Forelimb muscle (tissue), 1 donor: ENCODE results near the gene ALB. TPM values are rescaled to one million over a fixed set of nuclear protein-coding genes. Genes with fewer than 3 reads are reported as not detected.

ENCODE experiments used
- DNase-seq: peaks from one replicate; pipeline ENCODE4 v3.0.0-alpha.2; 2013; ENCODE audit warnings: low read depth
- polyA plus RNA-seq: library from polyadenylated mRNA; unstranded; fragments of 120-200 nt; gene quantifications from one replicate; pipeline ENCODE4 v1.2.1, GENCODE V29; 2013; ENCODE audit not compliant: insufficient read length

The ALB gene
- polyA plus RNA-seq, 1 donor: 0.96 TPM

DNA sequence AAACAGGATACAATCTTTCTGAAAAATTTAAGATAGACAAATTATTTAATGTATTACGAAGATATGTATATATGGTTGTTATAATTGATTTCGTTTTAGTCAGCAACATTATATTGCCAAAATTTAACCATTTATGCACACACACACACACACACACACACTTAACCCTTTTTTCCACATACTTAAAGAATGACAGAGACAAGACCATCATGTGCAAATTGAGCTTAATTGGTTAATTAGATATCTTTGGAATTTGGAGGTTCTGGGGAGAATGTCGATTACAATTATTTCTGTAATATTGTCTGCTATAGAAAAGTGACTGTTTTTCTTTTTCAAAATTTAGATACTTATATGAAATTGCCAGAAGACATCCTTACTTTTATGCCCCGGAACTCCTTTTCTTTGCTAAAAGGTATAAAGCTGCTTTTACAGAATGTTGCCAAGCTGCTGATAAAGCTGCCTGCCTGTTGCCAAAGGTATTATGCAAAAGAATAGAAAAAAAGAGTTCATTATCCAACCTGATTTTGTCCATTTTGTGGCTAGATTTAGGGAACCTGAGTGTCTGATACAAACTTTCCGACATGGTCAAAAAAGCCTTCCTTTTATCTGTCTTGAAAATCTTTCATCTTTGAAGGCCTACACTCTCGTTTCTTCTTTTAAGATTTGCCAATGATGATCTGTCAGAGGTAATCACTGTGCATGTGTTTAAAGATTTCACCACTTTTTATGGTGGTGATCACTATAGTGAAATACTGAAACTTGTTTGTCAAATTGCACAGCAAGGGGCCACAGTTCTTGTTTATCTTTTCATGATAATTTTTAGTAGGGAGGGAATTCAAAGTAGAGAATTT, 5.2 kb downstream of the ALB start:
- no peak for DNase-seq

DNA sequence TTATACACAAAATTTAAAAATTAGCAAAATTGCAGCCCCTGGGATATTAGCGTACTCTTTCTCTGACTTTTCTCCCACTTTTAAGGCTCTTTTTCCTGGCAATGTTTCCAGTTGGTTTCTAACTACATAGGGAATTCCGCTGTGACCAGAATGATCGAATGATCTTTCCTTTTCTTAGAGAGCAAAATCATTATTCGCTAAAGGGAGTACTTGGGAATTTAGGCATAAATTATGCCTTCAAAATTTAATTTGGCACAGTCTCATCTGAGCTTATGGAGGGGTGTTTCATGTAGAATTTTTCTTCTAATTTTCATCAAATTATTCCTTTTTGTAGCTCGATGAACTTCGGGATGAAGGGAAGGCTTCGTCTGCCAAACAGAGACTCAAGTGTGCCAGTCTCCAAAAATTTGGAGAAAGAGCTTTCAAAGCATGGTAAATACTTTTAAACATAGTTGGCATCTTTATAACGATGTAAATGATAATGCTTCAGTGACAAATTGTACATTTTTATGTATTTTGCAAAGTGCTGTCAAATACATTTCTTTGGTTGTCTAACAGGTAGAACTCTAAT, 6.0 kb downstream of the ALB start:
- DNase-seq: no peak

DNA sequence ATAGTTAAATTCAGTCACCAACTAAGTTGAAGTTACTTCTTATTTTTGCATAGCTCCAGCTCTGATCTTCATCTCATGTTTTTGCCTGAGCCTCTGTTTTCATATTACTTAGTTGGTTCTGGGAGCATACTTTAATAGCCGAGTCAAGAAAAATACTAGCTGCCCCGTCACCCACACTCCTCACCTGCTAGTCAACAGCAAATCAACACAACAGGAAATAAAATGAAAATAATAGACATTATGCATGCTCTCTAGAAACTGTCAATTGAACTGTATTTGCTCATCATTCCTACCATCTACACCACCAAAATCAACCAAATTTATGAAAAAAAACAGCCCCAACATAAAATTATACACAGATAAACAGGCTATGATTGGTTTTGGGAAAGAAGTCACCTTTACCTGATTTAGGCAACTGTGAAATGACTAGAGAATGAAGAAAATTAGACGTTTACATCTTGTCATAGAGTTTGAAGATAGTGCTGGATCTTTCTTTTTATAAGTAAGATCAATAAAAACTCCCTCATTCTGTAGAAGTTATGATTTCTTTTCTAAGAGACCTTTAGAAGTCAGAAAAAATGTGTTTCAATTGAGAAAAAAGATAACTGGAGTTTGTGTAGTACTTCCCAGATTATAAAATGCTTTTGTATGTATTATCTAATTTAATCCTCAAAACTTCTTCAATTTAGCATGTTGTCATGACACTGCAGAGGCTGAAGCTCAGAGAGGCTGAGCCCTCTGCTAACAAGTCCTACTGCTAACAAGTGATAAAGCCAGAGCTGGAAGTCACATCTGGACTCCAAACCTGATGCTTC, 7.0 kb downstream of the ALB start:
- DNase-seq: no peak

DNA sequence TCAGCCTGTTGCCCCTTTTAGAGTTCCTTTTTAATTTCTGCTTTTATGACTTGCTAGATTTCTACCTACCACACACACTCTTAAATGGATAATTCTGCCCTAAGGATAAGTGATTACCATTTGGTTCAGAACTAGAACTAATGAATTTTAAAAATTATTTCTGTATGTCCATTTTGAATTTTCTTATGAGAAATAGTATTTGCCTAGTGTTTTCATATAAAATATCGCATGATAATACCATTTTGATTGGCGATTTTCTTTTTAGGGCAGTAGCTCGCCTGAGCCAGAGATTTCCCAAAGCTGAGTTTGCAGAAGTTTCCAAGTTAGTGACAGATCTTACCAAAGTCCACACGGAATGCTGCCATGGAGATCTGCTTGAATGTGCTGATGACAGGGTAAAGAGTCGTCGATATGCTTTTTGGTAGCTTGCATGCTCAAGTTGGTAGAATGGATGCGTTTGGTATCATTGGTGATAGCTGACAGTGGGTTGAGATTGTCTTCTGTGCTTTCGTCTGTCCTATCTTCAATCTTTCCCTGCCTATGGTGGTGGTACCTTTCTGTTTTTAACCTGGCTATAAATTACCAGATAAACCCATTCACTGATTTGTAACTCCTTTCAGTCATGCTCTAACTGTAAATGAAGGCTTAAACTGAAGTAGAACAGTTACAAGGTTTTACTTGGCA, 7.8 kb downstream of the ALB start:
- no peak for DNase-seq

DNA sequence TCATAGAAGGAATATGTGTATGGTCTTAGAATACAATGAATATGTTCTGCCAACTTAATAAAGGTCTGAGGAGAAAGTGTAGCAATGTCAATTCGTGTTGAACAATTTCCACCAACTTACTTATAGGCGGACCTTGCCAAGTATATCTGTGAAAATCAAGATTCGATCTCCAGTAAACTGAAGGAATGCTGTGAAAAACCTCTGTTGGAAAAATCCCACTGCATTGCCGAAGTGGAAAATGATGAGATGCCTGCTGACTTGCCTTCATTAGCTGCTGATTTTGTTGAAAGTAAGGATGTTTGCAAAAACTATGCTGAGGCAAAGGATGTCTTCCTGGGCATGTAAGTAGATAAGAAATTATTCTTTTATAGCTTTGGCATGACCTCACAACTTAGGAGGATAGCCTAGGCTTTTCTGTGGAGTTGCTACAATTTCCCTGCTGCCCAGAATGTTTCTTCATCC, 9.2 kb downstream of the ALB start:
- no peak for DNase-seq

DNA sequence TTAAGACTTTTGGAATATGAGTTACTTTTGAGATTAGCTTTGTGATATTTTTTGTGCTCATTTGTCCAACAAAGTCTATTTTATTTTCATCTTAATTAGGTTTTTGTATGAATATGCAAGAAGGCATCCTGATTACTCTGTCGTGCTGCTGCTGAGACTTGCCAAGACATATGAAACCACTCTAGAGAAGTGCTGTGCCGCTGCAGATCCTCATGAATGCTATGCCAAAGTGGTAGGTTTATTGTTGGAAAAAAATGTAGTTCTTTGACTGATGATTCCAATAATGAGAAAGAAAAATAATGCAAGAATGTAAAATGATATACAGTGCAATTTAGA, 10.8 kb downstream of the ALB start:
- no peak for DNase-seq

DNA sequence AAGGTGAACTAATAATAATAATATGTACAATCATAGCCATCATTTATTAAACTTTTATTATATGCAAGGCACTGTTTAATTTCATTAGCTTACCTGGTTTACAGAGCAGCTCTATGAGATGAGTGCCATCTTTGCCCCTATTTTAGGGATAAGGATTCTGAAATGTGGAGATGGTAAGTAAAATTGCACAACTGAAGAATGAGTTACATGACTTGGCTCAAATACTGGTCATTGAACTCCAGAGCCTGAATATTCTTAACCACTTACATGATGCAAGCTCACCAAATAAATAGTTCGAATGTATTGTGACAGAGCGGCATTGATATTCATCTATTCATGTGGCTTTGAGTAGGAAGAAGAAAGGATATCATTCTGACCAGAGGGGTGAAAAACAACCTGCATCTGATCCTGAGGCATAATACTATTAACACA, 11.7 kb downstream of the ALB start:
- DNase-seq: no peak

DNA sequence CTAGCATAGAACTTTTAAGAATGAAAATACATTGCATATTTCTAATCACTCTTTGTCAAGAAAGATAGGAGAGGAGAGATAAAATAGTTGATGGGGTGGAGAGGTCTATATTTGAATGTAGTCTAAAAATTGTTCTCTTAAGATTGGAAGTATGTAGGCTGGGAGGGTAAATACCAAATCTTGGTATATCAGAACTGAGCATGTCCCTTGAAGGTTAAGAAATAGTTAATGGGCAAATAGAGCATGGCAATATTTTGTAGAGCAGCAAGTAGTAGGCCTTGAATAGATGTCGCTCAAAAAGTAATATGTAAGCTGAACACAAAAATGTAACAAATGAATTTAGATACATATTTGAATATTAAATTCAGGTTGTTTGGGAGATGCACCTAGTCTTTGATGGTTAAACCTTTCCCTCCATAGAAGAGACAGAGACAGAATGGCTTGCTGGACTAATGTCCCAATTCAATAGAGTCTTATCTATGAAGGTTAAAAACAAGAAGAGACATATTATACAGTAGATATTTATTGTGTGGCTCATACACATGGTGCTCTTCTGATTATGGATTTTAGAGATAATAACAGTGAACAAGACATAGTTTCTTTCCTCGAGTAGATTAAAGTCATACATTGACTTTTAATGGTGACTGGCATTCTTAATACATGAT, 12.5 kb downstream of the ALB start:
- DNase-seq: no peak

DNA sequence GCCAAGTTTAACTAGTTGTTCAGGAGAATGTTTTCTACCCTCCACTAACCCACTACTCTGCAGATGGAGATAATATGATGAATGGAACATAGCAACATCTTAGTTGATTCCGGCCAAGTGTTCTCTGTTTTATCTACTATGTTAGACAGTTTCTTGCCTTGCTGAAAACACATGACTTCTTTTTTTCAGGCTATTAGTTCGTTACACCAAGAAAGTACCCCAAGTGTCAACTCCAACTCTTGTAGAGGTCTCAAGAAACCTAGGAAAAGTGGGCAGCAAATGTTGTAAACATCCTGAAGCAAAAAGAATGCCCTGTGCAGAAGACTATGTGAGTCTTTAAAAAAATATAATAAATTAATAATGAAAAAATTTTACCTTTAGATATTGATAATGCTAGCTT, 13.3 kb downstream of the ALB start:
- DNase-seq: no peak

DNA sequence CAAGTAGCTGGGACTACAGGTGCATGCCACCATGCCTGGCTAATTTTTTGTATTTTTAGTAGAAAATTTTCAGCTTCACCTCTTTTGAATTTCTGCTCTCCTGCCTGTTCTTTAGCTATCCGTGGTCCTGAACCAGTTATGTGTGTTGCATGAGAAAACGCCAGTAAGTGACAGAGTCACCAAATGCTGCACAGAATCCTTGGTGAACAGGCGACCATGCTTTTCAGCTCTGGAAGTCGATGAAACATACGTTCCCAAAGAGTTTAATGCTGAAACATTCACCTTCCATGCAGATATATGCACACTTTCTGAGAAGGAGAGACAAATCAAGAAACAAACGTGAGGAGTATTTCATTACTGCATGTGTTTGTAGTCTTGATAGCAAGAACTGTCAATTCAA, 13.9 kb downstream of the ALB start:
- DNase-seq: no peak

DNA sequence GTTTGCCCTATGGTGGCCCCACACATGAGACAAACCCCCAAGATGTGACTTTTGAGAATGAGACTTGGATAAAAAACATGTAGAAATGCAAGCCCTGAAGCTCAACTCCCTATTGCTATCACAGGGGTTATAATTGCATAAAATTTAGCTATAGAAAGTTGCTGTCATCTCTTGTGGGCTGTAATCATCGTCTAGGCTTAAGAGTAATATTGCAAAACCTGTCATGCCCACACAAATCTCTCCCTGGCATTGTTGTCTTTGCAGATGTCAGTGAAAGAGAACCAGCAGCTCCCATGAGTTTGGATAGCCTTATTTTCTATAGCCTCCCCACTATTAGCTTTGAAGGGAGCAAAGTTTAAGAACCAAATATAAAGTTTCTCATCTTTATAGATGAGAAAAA, 14.6 kb downstream of the ALB start:
- DNase-seq: no peak

DNA sequence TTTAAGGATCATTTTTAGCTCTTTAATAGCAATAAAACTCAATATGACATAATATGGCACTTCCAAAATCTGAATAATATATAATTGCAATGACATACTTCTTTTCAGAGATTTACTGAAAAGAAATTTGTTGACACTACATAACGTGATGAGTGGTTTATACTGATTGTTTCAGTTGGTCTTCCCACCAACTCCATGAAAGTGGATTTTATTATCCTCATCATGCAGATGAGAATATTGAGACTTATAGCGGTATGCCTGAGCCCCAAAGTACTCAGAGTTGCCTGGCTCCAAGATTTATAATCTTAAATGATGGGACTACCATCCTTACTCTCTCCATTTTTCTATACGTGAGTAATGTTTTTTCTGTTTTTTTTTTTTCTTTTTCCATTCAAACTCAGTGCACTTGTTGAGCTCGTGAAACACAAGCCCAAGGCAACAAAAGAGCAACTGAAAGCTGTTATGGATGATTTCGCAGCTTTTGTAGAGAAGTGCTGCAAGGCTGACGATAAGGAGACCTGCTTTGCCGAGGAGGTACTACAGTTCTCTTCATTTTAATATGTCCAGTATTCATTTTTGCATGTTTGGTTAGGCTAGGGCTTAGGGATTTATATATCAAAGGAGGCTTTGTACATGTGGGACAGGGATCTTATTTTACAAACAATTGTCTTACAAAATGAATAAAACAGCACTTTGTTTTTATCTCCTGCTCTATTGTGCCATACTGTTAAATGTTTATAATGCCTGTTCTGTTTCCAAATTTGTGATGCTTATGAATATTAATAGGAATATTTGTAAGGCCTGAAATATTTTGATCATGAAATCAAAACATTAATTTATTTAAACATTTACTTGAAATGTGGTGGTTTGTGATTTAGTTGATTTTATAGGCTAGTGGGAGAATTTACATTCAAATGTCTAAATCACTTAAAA, 15.3 kb downstream of the ALB start:
- DNase-seq: no peak

DNA sequence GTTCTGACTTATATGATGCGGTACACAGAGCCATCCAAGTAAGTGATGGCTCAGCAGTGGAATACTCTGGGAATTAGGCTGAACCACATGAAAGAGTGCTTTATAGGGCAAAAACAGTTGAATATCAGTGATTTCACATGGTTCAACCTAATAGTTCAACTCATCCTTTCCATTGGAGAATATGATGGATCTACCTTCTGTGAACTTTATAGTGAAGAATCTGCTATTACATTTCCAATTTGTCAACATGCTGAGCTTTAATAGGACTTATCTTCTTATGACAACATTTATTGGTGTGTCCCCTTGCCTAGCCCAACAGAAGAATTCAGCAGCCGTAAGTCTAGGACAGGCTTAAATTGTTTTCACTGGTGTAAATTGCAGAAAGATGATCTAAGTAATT, 16.5 kb downstream of the ALB start:
- no peak for DNase-seq

DNA sequence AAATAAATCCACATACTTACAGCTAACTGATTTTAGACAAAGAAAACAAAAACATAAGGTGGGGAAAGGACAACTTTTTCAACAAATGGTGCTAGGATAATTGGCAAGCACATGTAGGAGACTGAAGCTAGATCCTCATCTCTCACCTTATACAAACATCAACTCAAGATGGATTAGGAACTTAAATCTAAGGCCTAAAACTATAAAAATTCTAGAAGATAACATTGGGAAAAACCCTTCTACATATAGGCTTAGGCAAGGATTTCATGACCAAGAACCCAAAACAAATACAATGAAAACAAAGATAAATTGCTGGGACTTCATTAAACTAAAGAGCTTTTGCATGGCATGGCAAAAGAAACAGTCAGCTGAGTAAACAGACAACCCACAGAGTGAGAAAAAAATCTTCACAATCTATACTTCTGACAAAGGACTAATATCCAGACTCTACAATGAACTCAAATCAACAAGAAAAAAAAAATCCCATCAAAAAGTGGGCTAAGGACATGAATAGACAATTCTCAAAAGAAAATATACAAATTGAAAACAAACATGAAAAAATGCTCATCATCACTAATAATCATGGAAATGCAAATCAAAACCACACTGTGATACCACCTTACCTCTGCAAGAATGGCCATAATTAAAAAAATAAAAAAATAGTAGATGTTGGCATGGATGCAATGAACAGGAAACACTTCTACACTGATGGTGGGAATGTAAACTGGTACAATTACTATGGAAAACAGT, 17.8 kb downstream of the ALB start:
- no peak for DNase-seq

DNA sequence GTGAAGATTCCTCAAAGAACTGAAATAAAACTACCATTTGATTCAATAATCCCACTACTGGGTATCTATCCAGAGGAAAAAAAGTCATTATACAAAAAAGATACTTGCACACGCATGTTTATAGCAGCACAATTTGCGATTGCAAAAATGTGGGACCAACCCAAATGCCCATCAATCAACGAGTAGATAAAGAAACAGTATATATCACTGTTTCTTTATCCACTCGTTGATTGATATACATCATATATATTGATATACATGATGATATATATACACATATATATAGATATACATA, 18.3 kb downstream of the ALB start:
- DNase-seq: no peak

DNA sequence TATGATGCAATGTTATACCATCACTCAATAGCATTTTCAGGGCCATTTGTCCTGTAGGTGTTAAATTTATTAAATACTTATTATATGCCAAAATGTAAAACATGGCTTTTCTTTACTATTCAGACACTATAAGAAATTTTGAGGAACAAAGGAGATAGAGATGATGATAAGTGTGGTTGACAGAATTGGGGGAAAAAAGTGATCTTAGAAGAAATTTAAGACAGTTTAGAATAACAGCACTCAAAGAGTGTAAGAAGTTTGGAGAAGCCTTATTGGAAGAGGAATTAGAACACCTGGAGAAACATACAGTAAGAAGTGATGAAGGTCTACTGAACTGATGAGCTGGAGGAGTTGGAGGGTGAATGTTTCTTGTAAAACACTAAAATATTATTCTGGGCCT, 19.1 kb downstream of the ALB start:
- DNase-seq: no peak

DNA sequence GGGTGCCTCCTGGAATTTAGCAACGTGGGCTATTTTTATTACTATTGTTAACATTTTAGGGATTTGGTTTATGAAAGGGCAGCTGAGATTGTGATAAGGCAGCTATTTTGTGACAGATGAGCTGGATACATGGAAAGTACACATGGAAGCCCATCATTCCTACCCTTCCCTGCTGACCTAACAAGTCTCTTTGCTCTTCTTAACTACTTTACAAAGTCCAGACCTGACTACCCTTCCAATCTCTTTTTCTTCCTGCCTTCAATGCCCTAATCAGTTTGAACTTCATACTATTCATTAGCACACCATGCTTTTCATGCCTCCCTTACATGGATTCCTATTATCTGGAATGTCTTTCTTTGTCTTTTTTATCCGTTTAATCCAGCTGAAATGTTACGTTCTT, 22.6 kb downstream of the ALB start:
- DNase-seq: no peak

DNA sequence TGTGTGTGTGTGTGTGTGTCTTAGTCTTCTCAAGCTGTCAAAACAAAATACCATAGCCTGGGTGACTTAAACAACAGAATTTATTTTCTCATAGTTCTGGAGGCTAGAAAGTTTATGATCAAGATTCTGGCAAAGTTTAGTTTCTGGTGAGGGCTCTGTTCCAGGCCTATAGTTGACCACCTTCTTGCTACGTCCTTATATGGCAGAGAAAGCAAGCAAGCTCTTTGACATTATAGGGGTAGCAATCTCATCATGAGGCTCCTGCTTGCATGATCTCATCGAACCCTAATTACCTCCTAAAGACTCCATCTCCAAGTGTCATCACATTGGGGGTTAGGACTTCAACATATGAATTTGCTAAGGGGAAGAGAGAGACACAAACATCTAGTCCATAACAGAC, 25.0 kb downstream of the ALB start:
- no peak for DNase-seq

DNA sequence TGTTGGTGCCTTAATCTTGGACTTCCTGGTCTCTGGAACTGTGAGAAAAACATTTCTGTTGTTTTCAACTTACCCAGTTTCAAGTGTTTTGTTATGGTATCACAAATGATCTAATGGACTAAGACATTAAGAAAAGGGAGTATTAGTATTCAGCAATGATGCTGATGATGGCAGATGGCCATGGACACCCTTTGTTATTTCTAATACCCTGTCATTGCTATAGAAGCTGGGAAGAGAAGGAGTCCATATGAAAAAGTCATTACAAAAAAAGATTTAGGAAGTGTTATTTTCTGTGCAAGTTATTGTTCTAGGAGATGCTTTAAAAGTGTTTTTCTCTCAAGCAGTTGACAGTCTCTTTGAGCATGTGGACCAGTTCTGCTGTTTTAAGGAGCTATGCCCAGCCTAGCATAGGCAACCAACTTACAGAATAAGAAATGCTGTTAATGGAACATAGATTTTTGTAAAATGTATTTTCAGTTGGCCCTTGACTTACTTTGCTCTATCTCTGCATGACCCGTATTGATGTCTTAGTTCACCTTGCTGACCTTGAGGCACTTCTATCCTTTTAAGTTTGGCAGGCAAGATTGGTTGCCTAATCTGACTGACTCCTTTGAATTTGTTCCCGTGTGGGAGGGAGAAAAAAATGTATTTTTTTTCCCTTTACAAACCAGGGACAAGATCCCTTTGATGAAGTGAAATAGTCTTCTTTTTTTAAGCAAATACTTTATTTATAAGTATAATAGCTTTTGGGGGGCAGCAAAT, 25.9 kb downstream of the ALB start:
- DNase-seq: no peak
